CD4-positive, CD25-positive, alpha-beta regulatory T cell (primary cell): Measurements from ENCODE around the gene TMEM81. TPM values are rescaled to one million over a fixed set of nuclear protein-coding genes. Genes with fewer than 3 reads are reported as not detected.
A peak's percentile ranks its signal among the peaks of the same experiment; 100 is the strongest.

Experiments
- ATAC-seq, 2 donors: fragments of 150-1000 bp; cut with Tn5 transposase; one replicate each; pipeline ENCODE4 v1.10.0; 2021; ENCODE audit warnings: low read depth in 2 of 2, moderate number of reproducible peaks in 2 of 2, moderate library complexity in 1 of 2
- DNase-seq, 3 donors: peaks; one replicate each; pipeline versions ENCODE4 v3.0.0 to v3.0.0-alpha.2; 2012 to 2022; ENCODE audit warnings: mixed read lengths in 1 of 3
- H3K27ac ChIP-seq: one replicate; pipeline ENCODE4 v1.7.0; 2013; ENCODE audit warnings: mild to moderate bottlenecking, low read length; ENCODE audit not compliant: insufficient read depth, poor library complexity, severe bottlenecking
- H3K27me3 ChIP-seq: one replicate; pipeline ENCODE4 v1.7.0; 2013; ENCODE audit warnings: low read length; ENCODE audit not compliant: control insufficient read depth, insufficient read depth
- H3K36me3 ChIP-seq: one replicate; pipeline ENCODE4 v1.7.0; 2013; ENCODE audit warnings: mild to moderate bottlenecking, low read length, moderate library complexity; ENCODE audit not compliant: control insufficient read depth, insufficient read depth
- H3K4me1 ChIP-seq: 2 replicates; pipeline ENCODE4 v1.7.0; 2013; ENCODE audit warnings: mild to moderate bottlenecking, low read length; ENCODE audit not compliant: insufficient read depth, control insufficient read depth, poor library complexity, severe bottlenecking
- H3K4me3 ChIP-seq: one replicate; pipeline ENCODE4 v1.7.0; 2013; ENCODE audit warnings: low read depth, mild to moderate bottlenecking, low read length, moderate library complexity
- H3K9me3 ChIP-seq, 2 experiments: 1 replicate in 1 of 2; 2 replicates in 1 of 2; pipeline ENCODE4 v1.7.0; 2013; ENCODE audit warnings: low read length in 2 of 2, mild to moderate bottlenecking in 1 of 2, moderate library complexity in 1 of 2; ENCODE audit not compliant: control insufficient read depth in 2 of 2
- H3K27ac Mint-ChIP-seq, 3 donors: one replicate each; pipeline ENCODE4 v1.8.0; 2020 to 2022; ENCODE audit warnings: mild to moderate bottlenecking in 3 of 3, mixed read lengths in 3 of 3, moderate library complexity in 2 of 3
- H3K27me3 Mint-ChIP-seq: one replicate; pipeline ENCODE4 v1.8.0; 2022; ENCODE audit warnings: mild to moderate bottlenecking, mixed read lengths
- H3K36me3 Mint-ChIP-seq: one replicate; pipeline ENCODE4 v1.8.0; 2020; ENCODE audit warnings: mixed read lengths
- H3K4me1 Mint-ChIP-seq, 4 donors: one replicate each; pipeline ENCODE4 v1.8.0; 2020 to 2022; ENCODE audit warnings: mixed read lengths in 4 of 4, mild to moderate bottlenecking in 1 of 4
- H3K4me3 Mint-ChIP-seq, 4 donors: one replicate each; pipeline ENCODE4 v1.8.0; 2020 to 2022; ENCODE audit warnings: mild to moderate bottlenecking in 4 of 4, mixed read lengths in 4 of 4, moderate library complexity in 3 of 4
- H3K9me3 Mint-ChIP-seq, 7 donors: one replicate each; pipeline ENCODE4 v1.8.0; 2020 to 2022; ENCODE audit warnings: mixed read lengths in 7 of 7, mild to moderate bottlenecking in 3 of 7, moderate library complexity in 2 of 7
- polyA plus RNA-seq, 4 donors: library from polyadenylated mRNA; unstranded; fragments of 300-500 nt; fragmentation: Illumina TruSeq; gene quantifications; one replicate each; pipeline ENCODE4 v1.2.3, GENCODE V29; 2021
- total RNA-seq: library from RNA; stranded (reverse); gene quantifications from one replicate; pipeline ENCODE4 v1.2.3, GENCODE V29; 2022

TMEM81 gene
- total and polyA plus RNA-seq, 5 donors from 2014 or later: 0.54 to 3.4 (median 0.60) TPM

GRCh38 chr1:205121660-205122488 lies 37.6 kb upstream of the TMEM81 start, which contains the start of gene RBBP5:
TSS of gene RBBP5 (minus strand) at chr1:205121978. CDS start at chr1:205121873, 105 bp downstream.
- Mint-ChIP-seq H3K9me3 (no peaks in the 10 kb centered on the region), H3K36me3 (peaks cover 13% of the 10 kb centered on the region), H3K4me3 (peak within 1 kb of the TSS; percentile 94 to 99 (median 96)), H3K27ac (peak within 1 kb of the TSS; percentile 98 to 100 (median 100)), H3K4me1 (peaks cover 21 to 60% (median 41%) of the 10 kb centered on the region in 4 donors), H3K27me3 (no peaks in the 10 kb centered on the region)
- peak; percentile 89 to 98 (median 95) for DNase-seq
- ATAC-seq: peak; percentile 97 to 98
- H3K9me3 ChIP-seq: no peaks in the 10 kb centered on the region
- peak within 1 kb of the TSS; percentile 95 for H3K27ac ChIP-seq
- peaks cover 7% of the 10 kb centered on the region for H3K36me3 ChIP-seq
- H3K4me3 ChIP-seq: peak within 1 kb of the TSS; percentile 98
- no peaks in the 10 kb centered on the region for H3K27me3 ChIP-seq
- peaks cover 30% of the 10 kb centered on the region for H3K4me1 ChIP-seq

GRCh38 chr1:205118752-205119151 lies 34.5 kb upstream of the TMEM81 start:
- Histone ChIP-seq H3K27me3 (no peaks in the 10 kb centered on the region), H3K4me1 (peaks cover 30% of the 10 kb centered on the region), H3K27ac (no peak overlapping the region), H3K36me3 (peaks cover 28% of the 10 kb centered on the region), H3K9me3 (no peaks in the 10 kb centered on the region), H3K4me3 (no peak overlapping the region)
- ATAC-seq: no peak
- peak overlapping the region; percentile 17 to 66 (median 64) for H3K4me3 Mint-ChIP-seq
- peaks cover 16% of the 10 kb centered on the region for H3K36me3 Mint-ChIP-seq
- DNase-seq: no peak
- H3K9me3 Mint-ChIP-seq: no peaks in the 10 kb centered on the region
- peaks cover 27 to 72% (median 54%) of the 10 kb centered on the region in 4 donors for H3K4me1 Mint-ChIP-seq
- H3K27ac Mint-ChIP-seq: peak overlapping the region in 1 of 3 donors; percentile 5
- no peaks in the 10 kb centered on the region for H3K27me3 Mint-ChIP-seq

- Mint-ChIP-seq H3K27me3 (no peaks in the 10 kb centered on the region), H3K4me1 (peaks cover 24 to 31% (median 29%) of the 10 kb centered on the region in 4 donors), H3K27ac (peak overlapping the region in 1 of 3 donors; percentile 5), H3K36me3 (peaks cover 20% of the 10 kb centered on the region), H3K4me3 (peak overlapping the region in 1 of 4 donors; percentile 44), H3K9me3 (no peaks in the 10 kb centered on the region)
- H3K9me3 ChIP-seq: no peaks in the 10 kb centered on the region
- H3K27ac ChIP-seq: no peak overlapping the region
- ATAC-seq (no peak), DNase-seq (no peak)
- H3K36me3 ChIP-seq: peaks cover 61% of the 10 kb centered on the region
- H3K4me3 ChIP-seq: no peak overlapping the region
- no peaks in the 10 kb centered on the region for H3K4me1 ChIP-seq
- no peaks in the 10 kb centered on the region for H3K27me3 ChIP-seq
These were observed 27.1 kb upstream of the TMEM81 start for GRCh38 chr1:205111354-205111753.

- Histone ChIP-seq H3K27me3 (no peaks in the 10 kb centered on the region), H3K36me3 (peaks cover 67% of the 10 kb centered on the region), H3K4me1 (no peaks in the 10 kb centered on the region), H3K4me3 (no peak overlapping the region), H3K27ac (no peak overlapping the region), H3K9me3 (no peaks in the 10 kb centered on the region)
- peaks cover 31% of the 10 kb centered on the region for H3K36me3 Mint-ChIP-seq
- ATAC-seq (no peak), DNase-seq (no peak)
- H3K27me3 Mint-ChIP-seq: no peaks in the 10 kb centered on the region
- H3K9me3 Mint-ChIP-seq: no peaks in the 10 kb centered on the region
- peak overlapping the region in 1 of 3 donors; percentile 16 for H3K27ac Mint-ChIP-seq
- H3K4me3 Mint-ChIP-seq: no peak overlapping the region
- H3K4me1 Mint-ChIP-seq: peaks cover 20 to 31% (median 22%) of the 10 kb centered on the region in 4 donors
These were observed 25.5 kb upstream of the TMEM81 start for GRCh38 chr1:205109711-205110110.

GRCh38 chr1:205109269-205109668 lies 25.0 kb upstream of the TMEM81 start:
- Histone ChIP-seq H3K4me3 (no peak overlapping the region), H3K27ac (no peak overlapping the region), H3K27me3 (no peaks in the 10 kb centered on the region), H3K4me1 (no peaks in the 10 kb centered on the region), H3K9me3 (no peaks in the 10 kb centered on the region), H3K36me3 (peaks cover 69% of the 10 kb centered on the region)
- DNase-seq (no peak), ATAC-seq (no peak)
- peaks cover 20 to 31% (median 22%) of the 10 kb centered on the region in 4 donors for H3K4me1 Mint-ChIP-seq
- no peak overlapping the region for H3K4me3 Mint-ChIP-seq
- H3K27me3 Mint-ChIP-seq: no peaks in the 10 kb centered on the region
- H3K9me3 Mint-ChIP-seq: no peaks in the 10 kb centered on the region
- peaks cover 32% of the 10 kb centered on the region for H3K36me3 Mint-ChIP-seq
- peak overlapping the region in 2 of 3 donors; percentile 4 to 77 for H3K27ac Mint-ChIP-seq

GRCh38 chr1:205108464-205108863 lies 24.2 kb upstream of the TMEM81 start:
- no peak for ATAC-seq
- no peak overlapping the region for H3K27ac Mint-ChIP-seq
- Histone ChIP-seq H3K4me3 (no peak overlapping the region), H3K36me3 (peaks cover 69% of the 10 kb centered on the region), H3K9me3 (no peaks in the 10 kb centered on the region), H3K27me3 (no peaks in the 10 kb centered on the region), H3K27ac (no peak overlapping the region), H3K4me1 (no peaks in the 10 kb centered on the region)
- no peaks in the 10 kb centered on the region for H3K9me3 Mint-ChIP-seq
- H3K4me1 Mint-ChIP-seq: peaks cover 20 to 31% (median 22%) of the 10 kb centered on the region in 4 donors
- DNase-seq: no peak
- peaks cover 39% of the 10 kb centered on the region for H3K36me3 Mint-ChIP-seq
- H3K27me3 Mint-ChIP-seq: no peaks in the 10 kb centered on the region
- no peak overlapping the region for H3K4me3 Mint-ChIP-seq

GRCh38 chr1:205107327-205107726 lies 23.1 kb upstream of the TMEM81 start:
- H3K36me3 ChIP-seq: peaks cover 69% of the 10 kb centered on the region

More at GRCh38 chr1:205107327-205107726, 23.1 kb upstream of the TMEM81 start:
- H3K27ac Mint-ChIP-seq: no peak overlapping the region
- H3K27me3 Mint-ChIP-seq: no peaks in the 10 kb centered on the region
- H3K9me3 Mint-ChIP-seq: no peaks in the 10 kb centered on the region
- no peak for DNase-seq
- Histone ChIP-seq H3K4me1 (no peaks in the 10 kb centered on the region), H3K4me3 (no peak overlapping the region), H3K9me3 (no peaks in the 10 kb centered on the region), H3K27ac (no peak overlapping the region), H3K27me3 (no peaks in the 10 kb centered on the region)
- H3K36me3 Mint-ChIP-seq: peaks cover 43% of the 10 kb centered on the region
- no peak overlapping the region for H3K4me3 Mint-ChIP-seq
- no peak for ATAC-seq
- H3K4me1 Mint-ChIP-seq: peaks cover 20 to 31% (median 22%) of the 10 kb centered on the region in 4 donors
